GM12872 (cell line): ENCODE results near the gene SMYD3.

Experiments used
- CTCF ChIP-seq: IDR thresholded peaks from 3 replicates; pipeline ENCODE4 v1.5.1; 2011; ENCODE audit warnings: low read depth, mild to moderate bottlenecking, low read length, moderate library complexity; ENCODE audit not compliant: insufficient read depth

Gene SMYD3

GRCh38 chr1:246508897-246509688 is 2.0 kb upstream of the SMYD3 start:
- TF ChIP-seq CTCF, result no peak

GRCh38 chr1:246506367-246506673 is 759 bp downstream of the SMYD3 start:
- TF ChIP-seq CTCF, result no peak

- no peak for TF ChIP-seq CTCF
Observed at GRCh38 chr1:246503341-246503740, 3.7 kb downstream of the SMYD3 start.

- TF ChIP-seq CTCF, result peak; percentile 61
Observed at GRCh38 chr1:246497331-246497915, 9.7 kb downstream of the SMYD3 start.

GRCh38 chr1:246492611-246493245 is 14.4 kb downstream of the SMYD3 start:
- peak; percentile 63 for TF ChIP-seq CTCF

GRCh38 chr1:246491551-246492053 is 15.5 kb downstream of the SMYD3 start:
- no peak for TF ChIP-seq CTCF

GRCh38 chr1:246488674-246489073 is 18.4 kb downstream of the SMYD3 start:
- TF ChIP-seq CTCF, result no peak
